ENCODE data around the gene ST8SIA2. TPM values are rescaled to one million over a fixed set of nuclear protein-coding genes. Genes with fewer than 3 reads are reported as not detected.

ST8SIA2 gene
- total RNA-seq, 4 donors from 2014 or later, result not detected

DNA sequence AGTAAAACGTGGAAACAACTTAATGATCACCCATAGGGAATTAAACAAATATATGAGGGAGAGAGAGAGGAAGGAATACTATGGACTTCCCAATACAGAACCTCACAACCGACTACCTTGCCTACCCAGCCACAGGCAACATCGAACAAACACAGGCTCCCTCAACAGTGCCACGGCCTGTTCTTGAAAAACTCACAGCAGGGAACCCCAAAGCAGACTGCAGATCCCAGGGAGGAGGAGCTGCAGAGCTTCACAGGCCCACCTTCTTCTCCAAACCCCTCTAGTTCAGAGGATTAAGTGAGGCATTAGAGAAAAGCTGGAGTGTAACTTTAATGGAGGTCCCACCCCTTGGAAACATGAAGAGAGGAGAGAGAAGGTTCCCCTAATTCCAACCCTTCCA, 110.2 kb downstream of the ST8SIA2 start:
- no peaks in the 10 kb centered on the region for H3K36me3 ChIP-seq
- H3K4me3 ChIP-seq, result no peak overlapping the region
- TF ChIP-seq POLR2A (IDR thresholded peaks at IDR 0.05), result no peak
- TF ChIP-seq, protein P1, sequence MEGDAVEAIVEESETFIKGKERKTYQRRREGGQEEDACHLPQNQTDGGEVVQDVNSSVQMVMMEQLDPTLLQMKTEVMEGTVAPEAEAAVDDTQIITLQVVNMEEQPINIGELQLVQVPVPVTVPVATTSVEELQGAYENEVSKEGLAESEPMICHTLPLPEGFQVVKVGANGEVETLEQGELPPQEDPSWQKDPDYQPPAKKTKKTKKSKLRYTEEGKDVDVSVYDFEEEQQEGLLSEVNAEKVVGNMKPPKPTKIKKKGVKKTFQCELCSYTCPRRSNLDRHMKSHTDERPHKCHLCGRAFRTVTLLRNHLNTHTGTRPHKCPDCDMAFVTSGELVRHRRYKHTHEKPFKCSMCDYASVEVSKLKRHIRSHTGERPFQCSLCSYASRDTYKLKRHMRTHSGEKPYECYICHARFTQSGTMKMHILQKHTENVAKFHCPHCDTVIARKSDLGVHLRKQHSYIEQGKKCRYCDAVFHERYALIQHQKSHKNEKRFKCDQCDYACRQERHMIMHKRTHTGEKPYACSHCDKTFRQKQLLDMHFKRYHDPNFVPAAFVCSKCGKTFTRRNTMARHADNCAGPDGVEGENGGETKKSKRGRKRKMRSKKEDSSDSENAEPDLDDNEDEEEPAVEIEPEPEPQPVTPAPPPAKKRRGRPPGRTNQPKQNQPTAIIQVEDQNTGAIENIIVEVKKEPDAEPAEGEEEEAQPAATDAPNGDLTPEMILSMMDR (IDR thresholded peaks at IDR 0.05), result no peak
- H3K9me3 ChIP-seq, result no peaks in the 10 kb centered on the region
- H3K4me1 ChIP-seq, result no peaks in the 10 kb centered on the region
- no peak for DNase-seq
- H3K27ac ChIP-seq, result no peak overlapping the region
- H3K27me3 ChIP-seq, result no peaks in the 10 kb centered on the region

DNA sequence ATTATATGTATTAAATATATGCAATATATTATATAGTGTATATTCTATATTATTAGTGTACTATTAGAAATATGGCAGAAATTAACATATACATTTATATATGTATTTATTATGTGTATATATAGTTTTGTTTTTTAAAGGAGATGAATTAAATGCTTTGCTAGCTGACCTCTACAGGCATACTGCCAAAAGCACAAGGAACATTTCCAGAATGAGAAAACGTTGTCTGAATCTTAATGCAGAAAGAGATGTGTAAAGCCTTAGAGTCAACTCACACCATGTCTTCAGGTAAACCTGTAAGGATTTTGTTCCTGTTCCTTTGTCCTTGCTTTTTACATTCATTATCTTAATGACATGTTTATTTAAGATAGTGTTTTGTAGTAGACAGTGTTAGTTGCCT, 111.9 kb downstream of the ST8SIA2 start:
- Histone ChIP-seq H3K36me3 (no peaks in the 10 kb centered on the region), H3K9me3 (no peaks in the 10 kb centered on the region), H3K4me1 (no peaks in the 10 kb centered on the region), H3K4me3 (no peak overlapping the region), H3K27ac (no peak overlapping the region), H3K27me3 (no peaks in the 10 kb centered on the region)
- no peak for TF ChIP-seq POLR2A (IDR thresholded peaks at IDR 0.05)
- TF ChIP-seq, protein P1 (IDR thresholded peaks at IDR 0.05), result no peak
- DNase-seq, result no peak

DNA sequence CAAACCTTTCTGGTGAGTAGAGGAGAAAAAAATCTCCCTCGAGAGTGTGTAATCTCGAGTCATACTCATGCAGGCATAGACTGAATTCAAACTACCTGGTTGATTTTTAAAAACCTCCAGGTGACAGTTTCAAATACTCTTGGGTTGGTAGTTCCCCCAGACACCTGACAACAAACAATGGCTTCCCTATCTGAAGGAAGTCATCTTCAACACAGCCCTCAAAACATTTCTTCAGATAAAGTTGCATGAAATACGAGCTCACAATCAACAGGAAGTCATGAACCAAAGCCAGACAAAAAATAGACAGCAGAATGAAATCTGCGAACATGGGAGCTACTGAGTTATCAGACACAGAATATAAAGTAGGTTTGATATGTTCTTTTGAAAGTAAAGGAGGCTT, 112.8 kb downstream of the ST8SIA2 start:
- no peaks in the 10 kb centered on the region for H3K27me3 ChIP-seq
- no peak for TF ChIP-seq POLR2A (IDR thresholded peaks at IDR 0.05)
- TF ChIP-seq, protein P1 (IDR thresholded peaks at IDR 0.05), result no peak
- no peaks in the 10 kb centered on the region for H3K9me3 ChIP-seq

DNA sequence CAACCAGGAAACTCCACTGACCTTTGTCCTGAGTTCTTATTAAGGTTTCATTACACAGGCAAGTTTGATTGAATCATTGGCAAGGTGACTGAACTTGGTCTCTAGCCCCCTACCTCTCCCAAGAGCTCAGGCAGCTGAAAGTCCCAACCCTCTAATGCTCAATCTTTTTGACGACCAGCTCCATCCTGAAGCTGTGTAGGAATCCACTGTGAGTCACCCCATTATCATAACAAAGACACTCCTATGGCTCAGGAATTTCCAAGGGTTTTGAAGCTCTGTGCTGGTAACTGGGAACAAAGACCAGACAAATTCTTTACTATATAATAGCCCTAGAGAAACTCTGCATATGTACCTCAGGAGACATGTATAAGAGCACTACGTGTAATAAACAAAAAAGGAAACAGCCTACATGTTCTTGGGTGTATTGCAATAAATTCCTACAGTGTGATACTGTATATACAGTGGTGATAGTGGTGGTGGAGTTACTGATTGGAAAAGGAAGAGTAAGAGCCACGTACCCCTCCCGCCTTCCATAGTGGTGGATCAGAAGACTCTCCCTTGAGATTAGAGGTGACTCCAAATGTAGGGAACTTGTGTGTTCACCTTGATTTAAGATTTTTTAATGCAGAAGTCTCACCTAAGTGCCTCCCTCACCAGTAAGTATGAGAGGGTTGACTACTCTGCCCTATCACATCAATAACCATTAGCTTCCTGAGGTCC, 116.6 kb downstream of the ST8SIA2 start:
- H3K4me1 ChIP-seq, result no peaks in the 10 kb centered on the region
- TF ChIP-seq POLR2A (IDR thresholded peaks at IDR 0.05), result no peak
- TF ChIP-seq, protein P1 (IDR thresholded peaks at IDR 0.05), result no peak
- H3K36me3 ChIP-seq, result no peaks in the 10 kb centered on the region
- H3K27me3 ChIP-seq, result no peaks in the 10 kb centered on the region
- H3K27ac ChIP-seq, result no peak overlapping the region
- H3K4me3 ChIP-seq, result no peak overlapping the region
- no peaks in the 10 kb centered on the region for H3K9me3 ChIP-seq
- no peak for DNase-seq

More for the DNA sequence above, 112.8 kb downstream of the ST8SIA2 start:
- H3K4me1 ChIP-seq, result no peaks in the 10 kb centered on the region
- H3K36me3 ChIP-seq, result no peaks in the 10 kb centered on the region
- H3K27ac ChIP-seq, result no peak overlapping the region
- DNase-seq, result no peak
- no peak overlapping the region for H3K4me3 ChIP-seq

Small RNA genes within 50 kb of the gene (small RNA-seq; reads per million reads assigned to genes)
- gene RF01233, result 0 reads per million in 2 donors

Data from Peyer's patch (tissue), 4 donors.